PC-3 (cell line): ENCODE measurements around the gene CTNND1. TPM values are rescaled to one million over a fixed set of nuclear protein-coding genes. Genes with fewer than 3 reads are reported as not detected.
"Not testable (repeated sequence)": the region's sequence is repeated elsewhere in the genome, so short reads cannot be mapped to it uniquely, and the experiment has no call there.

Source experiments
- ATAC-seq: fragments of 200-7000 bp; cut with Tn5 transposase; 2 replicates; pipeline ENCODE4 v1.9.1; 2020; ENCODE audit warnings: mild to moderate bottlenecking, moderate library complexity
- BruUV-seq: library from RNA; stranded (reverse); fragments of 400-500 nt; replicated peaks from 2 replicates; lab custom pipeline; 2021; lab: Mats Ljungman, UMichigan
- CTCF ChIA-PET: fragments of 300-600 bp; sonication (Branson Sonifier 250); formaldehyde crosslinking; loops from one replicate; lab custom pipeline; 2022; ENCODE audit warnings: antibody characterized with exemption; lab: Charles Lee
- POLR2A ChIA-PET: fragments of 300-600 bp; sonication (Branson Sonifier 250); formaldehyde crosslinking; loops from one replicate; lab custom pipeline; 2022; ENCODE audit warnings: antibody characterized with exemption; ENCODE audit not compliant: unreplicated experiment; lab: Charles Lee
- DNase-seq: peaks from one replicate; pipeline ENCODE4 v3.0.0-alpha.2; 2015
- H2AFZ ChIP-seq: fragments of 300-600 bp; sonication (generic); 2 replicates; pipeline ENCODE4 v1.6.0; 2016; ENCODE audit warnings: antibody characterized with exemption, low read length
- H3F3A ChIP-seq: fragments of 300-600 bp; sonication (generic); one replicate; pipeline ENCODE4 v1.6.0; 2017; ENCODE audit warnings: antibody characterized with exemption, low read length, control low read depth, mild to moderate bottlenecking; ENCODE audit not compliant: unreplicated experiment
- H3K27ac ChIP-seq: fragments of 300-600 bp; sonication (generic); 2 replicates; pipeline ENCODE4 v1.5.1; 2016; ENCODE audit warnings: mild to moderate bottlenecking, low read length
- H3K27me3 ChIP-seq: fragments of 300-600 bp; sonication (generic); 2 replicates; pipeline ENCODE4 v1.6.1; 2016; ENCODE audit warnings: low read length, mixed read lengths
- H3K36me3 ChIP-seq: fragments of 300-600 bp; sonication (generic); 2 replicates; pipeline ENCODE4 v1.6.1; 2016; ENCODE audit warnings: low read depth, mixed run types, low read length, mixed read lengths
- H3K4me1 ChIP-seq: fragments of 300-600 bp; sonication (generic); 2 replicates; pipeline ENCODE4 v1.5.1; 2016; ENCODE audit warnings: low read length; ENCODE audit not compliant: insufficient read depth
- H3K4me2 ChIP-seq: fragments of 300-600 bp; sonication (generic); 2 replicates; pipeline ENCODE4 v1.6.0; 2016; ENCODE audit warnings: low read length
- H3K4me3 ChIP-seq: fragments of 300-600 bp; sonication (generic); 2 replicates; pipeline ENCODE4 v1.5.1; 2016; ENCODE audit warnings: mild to moderate bottlenecking, low read length, mixed read lengths
- H3K79me2 ChIP-seq: fragments of 300-600 bp; sonication (generic); 2 replicates; pipeline ENCODE4 v1.6.1; 2017; ENCODE audit warnings: low read length, mixed read lengths
- H3K9ac ChIP-seq: fragments of 300-600 bp; sonication (generic); 2 replicates; pipeline ENCODE4 v1.6.0; 2016; ENCODE audit warnings: mild to moderate bottlenecking, low read length
- H3K9me2 ChIP-seq: fragments of 300-600 bp; sonication (generic); replicated peaks from 2 replicates; pipeline ENCODE4 v1.6.1; 2016; ENCODE audit warnings: mixed run types, low read length, mixed read lengths
- H3K9me3 ChIP-seq: fragments of 300-600 bp; sonication (generic); 2 replicates; pipeline ENCODE4 v1.6.1; 2016; ENCODE audit warnings: low read length, mixed read lengths
- H4K20me1 ChIP-seq: fragments of 300-600 bp; sonication (generic); 2 replicates; pipeline ENCODE4 v1.6.1; 2016; ENCODE audit warnings: low read length, mixed read lengths
- CTCF ChIP-seq: fragments of 300-600 bp; sonication (generic); conservative IDR thresholded peaks from 2 replicates; pipeline ENCODE4 v1.5.1; 2017; ENCODE audit warnings: antibody characterized with exemption, low read depth, mild to moderate bottlenecking, low read length
- EZH2 ChIP-seq: fragments of 300-600 bp; sonication (generic); IDR thresholded peaks from one replicate; pipeline ENCODE4 v1.6.1; 2017; ENCODE audit warnings: antibody characterized with exemption, mild to moderate bottlenecking, low read length; ENCODE audit not compliant: unreplicated experiment
- EZH2phosphoT487 ChIP-seq: fragments of 300-600 bp; sonication (generic); IDR thresholded peaks from 2 replicates; pipeline ENCODE4 v1.6.1; 2018; ENCODE audit warnings: mild to moderate bottlenecking, antibody characterized with exemption, low read length, borderline replicate concordance
- intact Hi-C: fragments of 100-400 bp; cut with micrococcal nuclease; formaldehyde crosslinking; loops from 2 replicates; pipeline ENCODE4 v1.9.0; 2023
- total RNA-seq: library from RNA; depleted of rRNA; stranded (reverse); fragments of >200 nt; gene quantifications from 2 replicates; pipeline ENCODE4 v1.2.3, GENCODE V29; 2014

The CTNND1 gene
- total RNA-seq, 1 experiment from 2014 or later, result 121 TPM

- TF ChIP-seq CTCF (no peak), EZH2phosphoT487 (no peak), EZH2 (no peak)
- Histone ChIP-seq H3K27me3 (no peaks in the 10 kb centered on the region), H3K4me2 (peak overlapping the region; percentile 98), H3K27ac (no peak overlapping the region), H3K9me2 (no peaks in the 10 kb centered on the region), H3K9me3 (no peaks in the 10 kb centered on the region), H3F3A (no peaks in the 10 kb centered on the region), H3K4me3 (peak overlapping the region; percentile 99), H4K20me1 (peaks cover 20% of the 10 kb centered on the region), H3K4me1 (peaks cover 24% of the 10 kb centered on the region), H3K9ac (peak overlapping the region; percentile 96; the same call in 1 of the 2 replicates), H2AFZ (no peak overlapping the region), H3K36me3 (peaks cover 7% of the 10 kb centered on the region; the same call in 1 of the 2 replicates), H3K79me2 (peaks cover 63% of the 10 kb centered on the region)
- no peak for ATAC-seq
- no peak for DNase-seq
- intact Hi-C loops, result no loop called here
- BruUV-seq, result no TSS peak
- ChIA-PET POLR2A (no interaction called here), CTCF (no interaction called here)
Measured at GRCh38 chr11:57713835-57714234, 47.8 kb upstream of the CTNND1 start.

- H3K9me2 ChIP-seq, H3K27ac ChIP-seq, H3K9me3 ChIP-seq, H3K27me3 ChIP-seq, ATAC-seq, CTCF ChIA-PET, H3F3A ChIP-seq, H3K4me2 ChIP-seq, DNase-seq, H3K9ac ChIP-seq, BruUV-seq, POLR2A ChIA-PET, intact Hi-C loops, H3K4me3 ChIP-seq, H2AFZ ChIP-seq: not testable (repeated sequence)
- peaks cover 16% of the 10 kb centered on the region for H3K36me3 ChIP-seq
- H4K20me1 ChIP-seq, result peaks cover 38% of the 10 kb centered on the region
- peaks cover 70% of the 10 kb centered on the region for H3K79me2 ChIP-seq
- peaks cover 15% of the 10 kb centered on the region for H3K4me1 ChIP-seq
Measured at GRCh38 chr11:57716726-57717125, 44.9 kb upstream of the CTNND1 start.

GRCh38 chr11:57727185-57727584 is 34.4 kb upstream of the CTNND1 start:
- Histone ChIP-seq H3K9ac (no peak overlapping the region), H3K9me3 (no peaks in the 10 kb centered on the region), H3K36me3 (peaks cover 30% of the 10 kb centered on the region; the same call in 1 of the 2 replicates), H3K79me2 (peaks cover 95% of the 10 kb centered on the region), H3F3A (no peaks in the 10 kb centered on the region), H3K27ac (no peak overlapping the region), H4K20me1 (peaks cover 35% of the 10 kb centered on the region), H2AFZ (no peak overlapping the region), H3K4me2 (no peak overlapping the region), H3K4me3 (no peak overlapping the region), H3K4me1 (no peaks in the 10 kb centered on the region), H3K27me3 (no peaks in the 10 kb centered on the region), H3K9me2 (no peaks in the 10 kb centered on the region)
- ChIA-PET POLR2A (no interaction called here), CTCF (no interaction called here)
- no TSS peak for BruUV-seq
- no peak for ATAC-seq
- TF ChIP-seq EZH2 (no peak), EZH2phosphoT487 (no peak), CTCF (no peak)
- DNase-seq, result no peak
- intact Hi-C loops, result no loop called here
